SU-DHL-6 (cell line): Measurements from ENCODE around the gene RBM41.
"Not testable (repeated sequence)": the region's sequence is repeated elsewhere in the genome, so short reads cannot be mapped to it uniquely, and the experiment has no call there.

Experiments used
- H2AFZ ChIP-seq: fragments of 200-600 bp; sonication (generic); 2 replicates; pipeline ENCODE4 v1.6.1; 2014; ENCODE audit warnings: low read depth, mild to moderate bottlenecking, moderate library complexity, mixed read lengths, antibody characterized with exemption, low read length; ENCODE audit not compliant: severe bottlenecking
- H3F3A ChIP-seq: fragments of 200-600 bp; shearing (Covaris generic); 2 replicates; pipeline ENCODE4 v1.6.0; 2016; ENCODE audit warnings: antibody characterized with exemption, mild to moderate bottlenecking; ENCODE audit not compliant: insufficient read depth
- H3K27ac ChIP-seq: fragments of 200-600 bp; sonication (generic); 2 replicates; pipeline ENCODE4 v1.5.1; 2016; ENCODE audit warnings: low read depth, mild to moderate bottlenecking, low read length, moderate library complexity, mixed read lengths
- H3K27me3 ChIP-seq: fragments of 200-600 bp; sonication (generic), shearing (Covaris generic); 2 replicates; pipeline ENCODE4 v1.6.0; 2014; ENCODE audit warnings: mild to moderate bottlenecking, low read length
- H3K36me3 ChIP-seq: fragments of 200-600 bp; sonication (generic); 2 replicates; pipeline ENCODE4 v1.6.1; 2014; ENCODE audit warnings: mild to moderate bottlenecking, low read length, mixed read lengths
- H3K4me2 ChIP-seq: fragments of 300-600, 200-600 bp; shearing (Covaris generic), sonication (generic); 2 replicates; pipeline ENCODE4 v1.6.0; 2014; ENCODE audit warnings: low read length, low read depth, mild to moderate bottlenecking; ENCODE audit not compliant: poor library complexity, severe bottlenecking
- H3K4me3 ChIP-seq: fragments of 200-600 bp; sonication (generic); 2 replicates; pipeline ENCODE4 v1.5.1; 2014; ENCODE audit warnings: antibody characterized with exemption, low read length, mild to moderate bottlenecking, mixed read lengths; ENCODE audit not compliant: insufficient read depth, poor library complexity, severe bottlenecking
- H3K79me2 ChIP-seq: fragments of 200-600 bp; sonication (generic); 2 replicates; pipeline ENCODE4 v1.6.1; 2014; ENCODE audit warnings: mild to moderate bottlenecking, low read length, moderate library complexity; ENCODE audit not compliant: insufficient read depth
- H3K9ac ChIP-seq: fragments of 200-600 bp; sonication (generic); 2 replicates; pipeline ENCODE4 v1.7.0; 2014; ENCODE audit warnings: mild to moderate bottlenecking, low read length
- H3K9me2 ChIP-seq: fragments of 200-600 bp; sonication (generic); replicated peaks from 2 replicates; pipeline ENCODE4 v1.6.1; 2014; ENCODE audit warnings: low read length; ENCODE audit not compliant: insufficient read depth
- H3K9me3 ChIP-seq: fragments of 200-600 bp; sonication (generic); 2 replicates; pipeline ENCODE4 v1.6.1; 2014; ENCODE audit warnings: low read length, mixed read lengths; ENCODE audit not compliant: insufficient read depth
- H4K20me1 ChIP-seq: fragments of 200-600 bp; sonication (generic); 2 replicates; pipeline ENCODE4 v1.6.1; 2014; ENCODE audit warnings: low read depth, mild to moderate bottlenecking, antibody characterized with exemption, low read length, moderate library complexity, mixed read lengths
- CTCF ChIP-seq: fragments of 200-600 bp; sonication (generic); IDR thresholded peaks from one replicate; pipeline ENCODE4 v1.5.1; 2017; ENCODE audit warnings: antibody characterized with exemption, mild to moderate bottlenecking, low read length, moderate library complexity; ENCODE audit not compliant: insufficient read depth, poor library complexity, severe bottlenecking
- EZH2phosphoT487 ChIP-seq: fragments of 200-600 bp; sonication (generic), shearing (Covaris generic); conservative IDR thresholded peaks from 2 replicates; pipeline ENCODE4 v1.6.1; 2018; ENCODE audit warnings: mild to moderate bottlenecking, antibody characterized with exemption, low read length, moderate library complexity, mixed read lengths

Gene RBM41

GRCh38 chrX:107102980-107103379 lies 15.6 kb downstream of the RBM41 start:
- TF ChIP-seq CTCF (no peak), EZH2phosphoT487 (no peak)

GRCh38 chrX:107076158-107076557 lies 42.5 kb downstream of the RBM41 start:
- H3K27ac ChIP-seq = no peak overlapping the region
- H3K36me3 ChIP-seq = no peaks in the 10 kb centered on the region
- H3F3A ChIP-seq = no peaks in the 10 kb centered on the region
- H3K27me3 ChIP-seq = no peaks in the 10 kb centered on the region
- H3K4me3 ChIP-seq = no peak overlapping the region
- no peak overlapping the region for H2AFZ ChIP-seq
- no peak overlapping the region for H3K9ac ChIP-seq
- H3K79me2 ChIP-seq = no peaks in the 10 kb centered on the region
- H3K9me3 ChIP-seq = no peaks in the 10 kb centered on the region
- no peaks in the 10 kb centered on the region for H4K20me1 ChIP-seq
- H3K9me2 ChIP-seq = no peaks in the 10 kb centered on the region
- H3K4me2 ChIP-seq = no peak overlapping the region
- TF ChIP-seq EZH2phosphoT487 = no peak

More at GRCh38 chrX:107102980-107103379, 15.6 kb downstream of the RBM41 start:
- Histone ChIP-seq H3K9me3 (no peaks in the 10 kb centered on the region), H3K79me2 (no peaks in the 10 kb centered on the region), H3K27me3 (no peaks in the 10 kb centered on the region), H3K9ac (no peak overlapping the region), H3K36me3 (peaks cover 2% of the 10 kb centered on the region; the same call in 1 of the 2 replicates), H3K4me2 (no peak overlapping the region), H4K20me1 (no peaks in the 10 kb centered on the region), H3K9me2 (no peaks in the 10 kb centered on the region), H2AFZ (no peak overlapping the region), H3K27ac (no peak overlapping the region), H3F3A (no peaks in the 10 kb centered on the region), H3K4me3 (no peak overlapping the region)

GRCh38 chrX:107057731-107058130 lies 60.9 kb downstream of the RBM41 start:
- not testable (repeated sequence) for H3K79me2 ChIP-seq, H3K27me3 ChIP-seq, H2AFZ ChIP-seq, H3K4me3 ChIP-seq, H3K9me3 ChIP-seq, H3K27ac ChIP-seq, H3K9ac ChIP-seq, H3K36me3 ChIP-seq, H3K4me2 ChIP-seq, H3F3A ChIP-seq, H4K20me1 ChIP-seq, H3K9me2 ChIP-seq

- Histone ChIP-seq H3F3A (no peaks in the 10 kb centered on the region), H3K27ac (no peak overlapping the region), H2AFZ (no peak overlapping the region), H3K9ac (no peak overlapping the region), H3K27me3 (no peaks in the 10 kb centered on the region), H3K79me2 (no peaks in the 10 kb centered on the region), H3K9me2 (no peaks in the 10 kb centered on the region), H3K36me3 (no peaks in the 10 kb centered on the region), H4K20me1 (no peaks in the 10 kb centered on the region), H3K9me3 (no peaks in the 10 kb centered on the region), H3K4me2 (no peak overlapping the region), H3K4me3 (no peak overlapping the region)
- TF ChIP-seq EZH2phosphoT487 = no peak
- TF ChIP-seq CTCF = no peak
Observed at GRCh38 chrX:107054978-107055377, 63.6 kb downstream of the RBM41 start.
